K562 (cell line): Measurements from ENCODE around the gene ZNF598. TPM values are rescaled to one million over a fixed set of nuclear protein-coding genes. Genes with fewer than 3 reads are reported as not detected.

ENCODE experiments used
- CHAMP1 ChIP-seq: fragments of 450-650 bp; IDR thresholded peaks from 2 replicates; pipeline ENCODE4 v1.6.1; 2016; ENCODE audit warnings: mild to moderate bottlenecking
- FOXP4 ChIP-seq: sonication (generic); formaldehyde crosslinking; IDR thresholded peaks from 2 replicates; pipeline ENCODE4 v1.8.0; 2022; ENCODE audit warnings: mild to moderate bottlenecking, missing genetic modification reagents, borderline replicate concordance
- HDAC8 ChIP-seq: fragments of 450-650 bp; IDR thresholded peaks from 2 replicates; pipeline ENCODE4 v1.6.1; 2016; ENCODE audit warnings: mild to moderate bottlenecking, missing genetic modification characterization, moderate library complexity, missing compliant biosample characterization
- HINFP ChIP-seq: fragments of 450-650 bp; conservative IDR thresholded peaks from 2 replicates; pipeline ENCODE4 v1.6.1; 2016; ENCODE audit warnings: missing genetic modification characterization, low read depth, mild to moderate bottlenecking, control low read depth, missing compliant biosample characterization
- MBD1 ChIP-seq: fragments of 250-450 bp; sonication (Bioruptor Pico); IDR thresholded peaks from 2 replicates; pipeline ENCODE4 v1.8.0; 2022; ENCODE audit warnings: inconsistent platforms
- MEF2D ChIP-seq: conservative IDR thresholded peaks from 2 replicates; pipeline ENCODE4 v1.6.1; 2016; ENCODE audit warnings: low read depth, missing genetic modification characterization, missing compliant biosample characterization
- ZNF217 ChIP-seq: sonication (generic); formaldehyde crosslinking; IDR thresholded peaks from 2 replicates; pipeline ENCODE4 v1.8.0; 2022; ENCODE audit warnings: mild to moderate bottlenecking, missing genetic modification reagents
- ZNF740 ChIP-seq, 3 experiments: fragments of 200-800 bp in 1 of 3; sonication (Bioruptor generic) in 1 of 3; sonication (generic) in 1 of 3; formaldehyde crosslinking in 1 of 3; IDR thresholded peaks; 2 replicates each; pipeline versions ENCODE4 v1.6.1 to v1.8.0; 2016 to 2022; ENCODE audit warnings: mild to moderate bottlenecking in 2 of 3, missing compliant biosample characterization in 2 of 3, missing genetic modification characterization in 2 of 3, missing genetic modification reagents in 1 of 3
- polyA plus RNA-seq, 8 experiments: library from polyadenylated mRNA; depleted of rRNA in 4 of 8; stranded (reverse) in 5 of 8; unstranded in 3 of 8; fragments of >200 nt; fragmentation: Nextera tagmentation in 2 of 8; fragmentation: Illumina TruSeq in 1 of 8; extraction: Ambion mirVana in 2 of 8; extraction: Trizol in 1 of 8; gene quantifications; 2 replicates each; pipeline versions ENCODE4 v1.2.1 to v1.2.3, GENCODE V29; 2011 to 2014; ENCODE audit warnings: inconsistent platforms in 1 of 8, missing spikeins in 1 of 8
- total RNA-seq, 7 experiments: library from RNA; depleted of rRNA in 6 of 7; stranded (reverse); fragments of >200 nt in 6 of 7; fragmentation: Illumina TruSeq in 2 of 7; extraction: Trizol in 2 of 7; gene quantifications; 2 replicates each; pipeline versions ENCODE4 v1.2.1 to v1.2.3, GENCODE V29; 2011 to 2021; ENCODE audit warnings: low replicate concordance in 1 of 7
- TF ChIP-seq, protein P1 (sequence below): fragments of 450-650 bp; IDR thresholded peaks from 2 replicates; pipeline ENCODE4 v1.6.1; 2017; ENCODE audit warnings: antibody characterized with exemption, mild to moderate bottlenecking
- TF ChIP-seq, protein P2 (sequence below): fragments of 450-650 bp; conservative IDR thresholded peaks from 2 replicates; pipeline ENCODE4 v1.6.1; 2016; ENCODE audit warnings: missing genetic modification characterization, low read depth, mild to moderate bottlenecking, missing compliant biosample characterization, moderate library complexity

Gene ZNF598
- total and polyA plus RNA-seq, 9 of the 15 experiments (the other 6 are each of a cell fraction or from before 2014, with no cell fraction given) = 0.11 to 115 (median 29.6) TPM

GRCh38 chr16:1993731-1994131, 15.9 kb downstream of the ZNF598 start (continued):
- TF ChIP-seq, protein P1, sequence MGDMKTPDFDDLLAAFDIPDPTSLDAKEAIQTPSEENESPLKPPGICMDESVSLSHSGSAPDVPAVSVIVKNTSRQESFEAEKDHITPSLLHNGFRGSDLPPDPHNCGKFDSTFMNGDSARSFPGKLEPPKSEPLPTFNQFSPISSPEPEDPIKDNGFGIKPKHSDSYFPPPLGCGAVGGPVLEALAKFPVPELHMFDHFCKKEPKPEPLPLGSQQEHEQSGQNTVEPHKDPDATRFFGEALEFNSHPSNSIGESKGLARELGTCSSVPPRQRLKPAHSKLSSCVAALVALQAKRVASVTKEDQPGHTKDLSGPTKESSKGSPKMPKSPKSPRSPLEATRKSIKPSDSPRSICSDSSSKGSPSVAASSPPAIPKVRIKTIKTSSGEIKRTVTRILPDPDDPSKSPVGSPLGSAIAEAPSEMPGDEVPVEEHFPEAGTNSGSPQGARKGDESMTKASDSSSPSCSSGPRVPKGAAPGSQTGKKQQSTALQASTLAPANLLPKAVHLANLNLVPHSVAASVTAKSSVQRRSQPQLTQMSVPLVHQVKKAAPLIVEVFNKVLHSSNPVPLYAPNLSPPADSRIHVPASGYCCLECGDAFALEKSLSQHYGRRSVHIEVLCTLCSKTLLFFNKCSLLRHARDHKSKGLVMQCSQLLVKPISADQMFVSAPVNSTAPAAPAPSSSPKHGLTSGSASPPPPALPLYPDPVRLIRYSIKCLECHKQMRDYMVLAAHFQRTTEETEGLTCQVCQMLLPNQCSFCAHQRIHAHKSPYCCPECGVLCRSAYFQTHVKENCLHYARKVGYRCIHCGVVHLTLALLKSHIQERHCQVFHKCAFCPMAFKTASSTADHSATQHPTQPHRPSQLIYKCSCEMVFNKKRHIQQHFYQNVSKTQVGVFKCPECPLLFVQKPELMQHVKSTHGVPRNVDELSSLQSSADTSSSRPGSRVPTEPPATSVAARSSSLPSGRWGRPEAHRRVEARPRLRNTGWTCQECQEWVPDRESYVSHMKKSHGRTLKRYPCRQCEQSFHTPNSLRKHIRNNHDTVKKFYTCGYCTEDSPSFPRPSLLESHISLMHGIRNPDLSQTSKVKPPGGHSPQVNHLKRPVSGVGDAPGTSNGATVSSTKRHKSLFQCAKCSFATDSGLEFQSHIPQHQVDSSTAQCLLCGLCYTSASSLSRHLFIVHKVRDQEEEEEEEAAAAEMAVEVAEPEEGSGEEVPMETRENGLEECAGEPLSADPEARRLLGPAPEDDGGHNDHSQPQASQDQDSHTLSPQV = peak; percentile 93
- TF ChIP-seq ZNF740 (CRISPR knock-in tag; IDR thresholded peaks at IDR 0.05) (no peak), ZNF740 (tag; IDR thresholded peaks at IDR 0.05) (0 out of 4 replicates have a peak, but pooled peaks of 1 of the 2 experiments have one; percentile 70), ZNF217 (no peak), HDAC8 (tag) (peak; percentile 82), MEF2D (tag) (peak; percentile 75; the same call in 1 of the 2 replicates), FOXP4 (CRISPR knock-in tag) (0 out of 2 replicates have a peak, but pooled peaks have one; percentile 0), MBD1 (CRISPR knock-in tag) (no peak), CHAMP1 (no peak), HINFP (tag) (0 out of 2 replicates have a peak, but pooled peaks have one; percentile 34)
- TF ChIP-seq, protein P2, sequence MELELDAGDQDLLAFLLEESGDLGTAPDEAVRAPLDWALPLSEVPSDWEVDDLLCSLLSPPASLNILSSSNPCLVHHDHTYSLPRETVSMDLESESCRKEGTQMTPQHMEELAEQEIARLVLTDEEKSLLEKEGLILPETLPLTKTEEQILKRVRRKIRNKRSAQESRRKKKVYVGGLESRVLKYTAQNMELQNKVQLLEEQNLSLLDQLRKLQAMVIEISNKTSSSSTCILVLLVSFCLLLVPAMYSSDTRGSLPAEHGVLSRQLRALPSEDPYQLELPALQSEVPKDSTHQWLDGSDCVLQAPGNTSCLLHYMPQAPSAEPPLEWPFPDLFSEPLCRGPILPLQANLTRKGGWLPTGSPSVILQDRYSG (tag) = peak; percentile 75; the same call in 1 of the 2 replicates
